Common myeloid progenitor, CD34-positive (primary cell): ENCODE results near the gene SLC6A17.
A peak's percentile ranks its signal among the peaks of the same experiment; 100 is the strongest.

Source experiments
- CTCF ChIA-PET: fragments of 350-600 bp; sonication (Branson Sonifier 250); formaldehyde crosslinking; loops from one replicate; lab custom pipeline; 2021; ENCODE audit warnings: antibody characterized with exemption; lab: Charles Lee
- POLR2A ChIA-PET: fragments of 350-600 bp; sonication (Branson Sonifier 250); formaldehyde crosslinking; loops from one replicate; lab custom pipeline; 2021; ENCODE audit warnings: antibody characterized with exemption; lab: Charles Lee
- DNase-seq, 3 donors: peaks; one replicate each; pipeline versions ENCODE4 v3.0.0 to v3.0.0-alpha.2; 2013
- H3K27ac ChIP-seq, 2 experiments: 1 replicate in 1 of 2; 2 replicates in 1 of 2; pipeline ENCODE4 v1.7.0; 2013; ENCODE audit warnings: inconsistent platforms in 2 of 2, low read length in 2 of 2, mild to moderate bottlenecking in 2 of 2, low read depth in 1 of 2, moderate library complexity in 1 of 2; ENCODE audit not compliant: severe bottlenecking in 2 of 2, insufficient read depth in 1 of 2, poor library complexity in 1 of 2
- H3K27me3 ChIP-seq, 5 experiments: replicated peaks in 2 of 5; 1 replicate in 3 of 5; 2 replicates in 2 of 5; pipeline versions ENCODE4 v1.6.1 to v1.7.0; 2013; ENCODE audit warnings: low read length in 4 of 5, mild to moderate bottlenecking in 2 of 5, moderate library complexity in 2 of 5, inconsistent platforms in 1 of 5; ENCODE audit not compliant: insufficient read depth in 5 of 5, control insufficient read depth in 4 of 5
- H3K36me3 ChIP-seq, 4 experiments: 1 replicate in 2 of 4; 2 replicates in 2 of 4; pipeline versions ENCODE4 v1.6.1 to v1.7.0; 2013; ENCODE audit warnings: low read length in 3 of 4, control low read depth in 1 of 4, mild to moderate bottlenecking in 1 of 4; ENCODE audit not compliant: control insufficient read depth in 4 of 4, insufficient read depth in 4 of 4
- H3K4me1 ChIP-seq, 4 experiments: 1 replicate in 3 of 4; 2 replicates in 1 of 4; pipeline versions ENCODE4 v1.6.1 to v1.7.1; 2013; ENCODE audit warnings: low read length in 3 of 4, mild to moderate bottlenecking in 3 of 4, control low read depth in 1 of 4, inconsistent platforms in 1 of 4, moderate library complexity in 1 of 4; ENCODE audit not compliant: control insufficient read depth in 4 of 4, insufficient read depth in 4 of 4; ENCODE audit errors: control extremely low read depth in 1 of 4
- H3K4me3 ChIP-seq, 7 experiments: 1 replicate in 4 of 7; 2 replicates in 3 of 7; pipeline versions ENCODE4 v1.5.1 to v1.7.0; 2013; ENCODE audit warnings: mild to moderate bottlenecking in 7 of 7, low read length in 6 of 7, moderate library complexity in 6 of 7, inconsistent platforms in 2 of 7, low read depth in 2 of 7, control low read depth in 1 of 7; ENCODE audit not compliant: insufficient read depth in 4 of 7, control insufficient read depth in 1 of 7; ENCODE audit errors: extremely low read depth in 1 of 7
- H3K9me3 ChIP-seq, 5 experiments: 1 replicate in 4 of 5; 2 replicates in 1 of 5; pipeline versions ENCODE4 v1.6.1 to v1.7.1; 2013; ENCODE audit warnings: low read length in 4 of 5, mild to moderate bottlenecking in 2 of 5, inconsistent platforms in 1 of 5, low read depth in 1 of 5, moderate library complexity in 1 of 5; ENCODE audit not compliant: control insufficient read depth in 4 of 5, insufficient read depth in 2 of 5; ENCODE audit errors: control extremely low read depth in 1 of 5
- WGBS: methylation state at CpG from one replicate; pipeline ENCODE4 v1.1.5; 2013; ENCODE audit not compliant: insufficient coverage; 5-methylcytosine and 5-hydroxymethylcytosine counted together

Gene SLC6A17

DNA sequence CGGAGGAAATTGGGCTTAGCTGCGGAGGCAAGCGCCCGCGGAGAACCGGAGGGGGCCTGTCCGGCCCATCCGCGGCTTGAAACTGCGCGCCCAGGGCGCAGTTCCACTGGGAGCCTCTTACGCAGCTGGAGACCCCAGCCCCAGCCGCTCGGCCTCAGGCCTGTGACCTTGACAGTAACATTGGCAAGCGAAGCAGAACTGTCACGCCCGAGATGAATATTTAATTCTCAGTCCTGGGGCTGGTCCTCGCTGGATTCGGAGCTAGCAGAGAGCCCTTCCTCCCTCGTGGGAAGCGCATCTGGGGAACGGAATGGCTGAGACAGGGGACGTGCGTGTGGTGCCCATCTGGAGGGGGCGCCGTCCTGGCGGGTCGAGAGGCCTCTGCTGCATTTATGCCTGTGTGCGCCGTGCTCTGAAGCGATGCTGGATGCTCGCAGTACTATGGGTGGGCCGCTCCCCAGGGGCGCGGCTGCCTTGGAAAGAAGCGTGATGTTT is 928 bp downstream of the SLC6A17 start:
- CTCF ChIA-PET: interaction anchor here (1.0 kb wide), 1 partner anchor 12 kb away, joined by 4 read pairs; no protein-coding TSS in a partner anchor

DNA sequence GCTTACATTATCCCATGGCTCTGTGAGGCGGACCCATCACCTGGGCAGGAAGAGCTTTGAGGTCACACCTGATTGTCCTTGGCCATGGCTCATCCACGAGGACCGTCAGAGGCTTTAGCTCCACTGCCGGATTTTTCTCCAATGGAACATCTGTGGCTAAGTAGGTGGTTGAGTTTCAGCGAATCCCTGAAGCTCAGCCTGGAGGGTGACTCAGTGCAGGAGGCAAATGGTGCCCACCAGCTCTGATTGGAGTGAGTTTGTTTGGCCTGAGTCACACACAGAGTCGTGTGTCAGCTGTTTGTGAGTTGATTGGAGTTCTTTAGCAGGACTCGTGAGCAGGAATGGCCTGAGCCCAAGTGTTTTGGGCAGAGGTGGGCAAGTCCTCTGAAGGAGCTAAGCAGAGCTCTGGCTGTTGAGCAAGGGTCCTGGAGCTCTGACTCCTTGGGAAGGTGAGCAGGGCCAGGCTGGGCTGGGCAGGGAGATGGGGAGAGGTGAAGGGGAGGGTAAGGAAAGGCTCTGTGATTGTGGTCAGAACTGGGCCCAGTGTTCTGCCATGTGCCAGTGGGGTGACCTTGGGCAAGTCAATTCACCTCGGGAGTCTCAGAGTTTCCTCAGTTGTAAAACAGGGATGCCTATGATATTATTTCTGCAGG is 2.0 kb downstream of the SLC6A17 start:
- CTCF ChIA-PET: interaction anchor here (1.1 to 1.6 kb wide), 2 partner anchors 8 to 10 kb away, joined by 3 read pairs; no protein-coding TSS in a partner anchor
- no peak overlapping the region for H3K27ac ChIP-seq
- POLR2A ChIA-PET: no interaction called here
- WGBS: 87% methylated on average over 7 of the region's 8 CpGs
- H3K4me1 ChIP-seq: peaks cover 0 to 13% (median 5%) of the 10 kb centered on the region in 4 experiments
- H3K9me3 ChIP-seq: no peaks in the 10 kb centered on the region
- no peak for DNase-seq
- H3K4me3 ChIP-seq: no peak overlapping the region
- peaks cover 0 to 95% (median 33%) of the 10 kb centered on the region in 5 experiments for H3K27me3 ChIP-seq
- no peaks in the 10 kb centered on the region for H3K36me3 ChIP-seq

More for the DNA sequence above, 928 bp downstream of the SLC6A17 start:
- POLR2A ChIA-PET: interaction anchor here (0.6 kb wide), 1 partner anchor 21 kb away, joined by 6 read pairs; no protein-coding TSS in a partner anchor
- Histone ChIP-seq H3K27ac (no peak overlapping the region), H3K36me3 (no peaks in the 10 kb centered on the region), H3K4me1 (peaks cover 0 to 13% (median 5%) of the 10 kb centered on the region in 4 experiments), H3K27me3 (peaks cover 0 to 100% (median 42%) of the 10 kb centered on the region in 5 experiments), H3K9me3 (no peaks in the 10 kb centered on the region), H3K4me3 (no peak overlapping the region)
- WGBS: 14% methylated on average over 28 of the region's 37 CpGs
- DNase-seq: peak in 1 of 3 donors; percentile 13

DNA sequence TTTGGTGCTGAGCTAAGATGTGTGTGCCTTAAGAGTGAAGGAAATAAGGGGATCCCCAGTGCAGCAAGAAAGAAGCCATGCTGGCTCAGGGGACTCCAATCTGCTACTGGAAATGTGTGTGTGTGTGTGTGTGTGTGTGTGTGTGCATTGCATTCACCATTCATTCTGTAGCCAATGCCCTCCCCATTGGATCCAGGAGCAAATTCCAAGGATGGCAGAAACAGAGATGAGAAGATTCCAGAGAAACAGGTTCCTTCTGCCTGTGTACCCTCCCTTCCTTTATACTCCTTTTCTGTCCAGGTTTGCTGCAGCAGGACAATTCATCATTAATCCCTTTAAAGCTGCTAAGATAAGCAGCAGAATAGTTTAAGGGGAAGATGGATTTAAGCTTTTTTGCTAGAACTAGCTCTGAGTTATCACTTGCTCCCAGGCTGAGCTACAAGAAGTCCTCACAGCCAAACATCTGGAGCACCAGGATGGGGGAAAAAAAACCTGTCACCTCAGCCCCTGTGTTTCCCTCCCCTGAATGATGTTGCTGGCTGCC is 3.2 kb downstream of the SLC6A17 start:
- no peak for DNase-seq
- POLR2A ChIA-PET: no interaction called here
- no peak overlapping the region for H3K4me3 ChIP-seq
- CTCF ChIA-PET: interaction anchor here (0.6 to 1.6 kb wide), 3 partner anchors 8 to 454 kb away, joined by 3 read pairs; no protein-coding TSS in a partner anchor
- peaks cover 0 to 83% (median 32%) of the 10 kb centered on the region in 5 experiments for H3K27me3 ChIP-seq
- H3K9me3 ChIP-seq: no peaks in the 10 kb centered on the region
- H3K36me3 ChIP-seq: no peaks in the 10 kb centered on the region
- no peak overlapping the region for H3K27ac ChIP-seq
- peaks cover 0 to 13% (median 5%) of the 10 kb centered on the region in 4 experiments for H3K4me1 ChIP-seq

DNA sequence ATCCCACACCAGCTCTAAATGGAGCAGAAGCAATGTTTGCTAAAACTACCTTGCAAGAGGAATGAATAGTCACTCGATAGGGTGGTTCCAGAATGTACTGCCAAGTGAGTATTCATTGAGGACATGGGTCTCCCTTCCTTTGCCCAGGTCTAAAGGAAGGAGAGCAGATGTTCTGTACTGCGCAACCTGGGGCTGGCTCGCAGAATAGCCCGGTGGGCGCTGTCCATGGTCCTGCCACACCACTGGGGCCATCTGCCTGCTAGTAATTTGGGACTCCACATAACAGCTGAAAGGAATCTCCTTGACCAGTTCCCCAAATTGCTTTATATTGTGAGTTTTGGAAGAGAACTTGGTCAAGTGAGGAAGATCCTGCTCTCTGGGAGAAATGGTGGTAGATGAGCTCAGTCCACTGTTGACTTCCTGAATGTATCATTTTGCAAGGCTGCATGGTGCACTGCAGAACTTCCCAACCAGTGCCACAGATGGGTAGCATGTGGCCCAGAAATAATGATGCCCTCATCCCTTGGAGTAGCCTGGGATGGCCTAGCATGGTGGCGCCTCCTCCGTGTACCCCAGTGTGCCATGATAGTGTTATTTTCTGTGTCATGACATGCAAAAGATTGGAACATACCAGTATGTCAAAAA is 5.7 kb downstream of the SLC6A17 start:
- POLR2A ChIA-PET: no interaction called here

DNA sequence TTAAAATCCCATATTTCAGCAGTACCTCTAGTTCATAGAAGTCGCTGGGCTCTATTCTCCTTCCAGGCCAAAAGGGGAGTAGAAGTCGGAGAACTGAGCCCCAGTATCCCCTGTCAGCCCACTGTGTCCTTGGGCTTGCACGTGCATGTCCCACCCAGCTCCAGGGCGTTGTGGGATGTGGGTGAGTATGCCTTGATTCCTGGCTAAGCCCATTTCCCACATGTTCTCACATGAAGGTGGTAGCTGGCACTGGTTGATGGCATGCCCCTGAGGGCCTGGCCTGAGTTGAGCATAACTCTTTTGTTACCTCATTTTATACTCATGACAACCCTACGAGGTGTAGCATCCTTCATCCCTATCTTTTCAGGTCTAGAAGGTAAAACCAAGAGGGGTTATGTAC is 8.0 kb downstream of the SLC6A17 start:
- POLR2A ChIA-PET: no interaction called here
- WGBS: 100% methylated on average over 1 of the region's 5 CpGs
- Histone ChIP-seq H3K4me1 (peaks cover 0 to 5% (median 2%) of the 10 kb centered on the region in 4 experiments), H3K36me3 (no peaks in the 10 kb centered on the region), H3K27ac (no peak overlapping the region), H3K4me3 (no peak overlapping the region), H3K27me3 (peaks cover 0 to 35% (median 20%) of the 10 kb centered on the region in 5 experiments), H3K9me3 (no peaks in the 10 kb centered on the region)
- DNase-seq: no peak
- CTCF ChIA-PET: interaction anchor here (1.0 to 1.4 kb wide), 2 partner anchors 10 to 18 kb away, joined by 4 read pairs; no protein-coding TSS in a partner anchor

More for the DNA sequence above, 5.7 kb downstream of the SLC6A17 start:
- no peaks in the 10 kb centered on the region for H3K9me3 ChIP-seq
- no peaks in the 10 kb centered on the region for H3K36me3 ChIP-seq
- H3K4me1 ChIP-seq: peaks cover 0 to 5% (median 3%) of the 10 kb centered on the region in 4 experiments
- peak; percentile 50 to 78 (median 71) for DNase-seq
- WGBS: 18% methylated on average over 1 of the region's 7 CpGs
- CTCF ChIA-PET: interaction anchor here (0.7 to 1.8 kb wide), 7 partner anchors 8 to 104 kb away, joined by 3 to 5 read pairs (median 3); no protein-coding TSS in a partner anchor
- H3K27ac ChIP-seq: no peak overlapping the region
- peaks cover 0 to 58% (median 28%) of the 10 kb centered on the region in 5 experiments for H3K27me3 ChIP-seq
- no peak overlapping the region for H3K4me3 ChIP-seq

DNA sequence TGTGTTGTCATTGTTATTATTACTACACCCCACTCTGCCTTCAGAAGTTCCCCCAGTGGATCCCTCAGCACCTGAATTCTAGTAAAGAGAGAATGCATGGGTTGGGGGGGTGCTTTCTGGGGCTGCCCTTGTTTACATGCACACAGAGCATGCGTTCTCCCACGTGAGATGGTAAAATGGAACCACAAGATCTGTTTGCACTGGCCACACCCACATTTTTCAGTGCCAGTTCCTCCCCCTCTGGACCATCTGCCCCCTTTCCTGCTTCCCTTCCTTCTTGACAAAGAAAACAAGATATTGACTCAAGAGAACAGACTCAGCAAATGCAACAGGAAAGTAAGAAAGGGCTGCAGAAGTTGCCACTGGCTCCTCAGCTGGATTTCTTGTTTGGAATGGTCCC is 8.9 kb downstream of the SLC6A17 start:
- H3K27ac ChIP-seq: no peak overlapping the region
- H3K36me3 ChIP-seq: no peaks in the 10 kb centered on the region
- H3K27me3 ChIP-seq: peaks cover 0 to 26% (median 19%) of the 10 kb centered on the region in 5 experiments
- WGBS: no CpG with 5 or more reads among the region's 2 CpGs
- no peaks in the 10 kb centered on the region for H3K9me3 ChIP-seq
- POLR2A ChIA-PET: no interaction called here
- no peak overlapping the region for H3K4me3 ChIP-seq
- CTCF ChIA-PET: interaction anchor here (1.0 to 1.4 kb wide), 2 partner anchors 9 to 17 kb away, joined by 4 read pairs; no protein-coding TSS in a partner anchor
- peaks cover 0 to 5% (median 2%) of the 10 kb centered on the region in 4 experiments for H3K4me1 ChIP-seq
- DNase-seq: no peak
